HCT116 (cell line): ENCODE results near the gene FRMD4B. TPM values are rescaled to one million over a fixed set of nuclear protein-coding genes. Genes with fewer than 3 reads are reported as not detected.

Experiments used
- ATAC-seq: fragments of 200-7000 bp; cut with Tn5 transposase; 2 replicates; pipeline ENCODE4 v1.9.1; 2020; ENCODE audit warnings: mild to moderate bottlenecking, moderate library complexity
- BruUV-seq: library from RNA; stranded (reverse); fragments of 400-500 nt; replicated peaks from 2 replicates; lab custom pipeline; 2021; lab: Mats Ljungman, UMichigan
- CTCF ChIA-PET: fragments of 300-600 bp; sonication (Branson Sonifier 250); formaldehyde crosslinking; loops from one replicate; lab custom pipeline; 2021; ENCODE audit warnings: antibody characterized with exemption; lab: Charles Lee
- POLR2A ChIA-PET: fragments of 300-600, 350-600 bp; sonication (Branson Sonifier 250); formaldehyde crosslinking; loops from one replicate; lab custom pipeline; 2021; ENCODE audit warnings: antibody characterized with exemption; lab: Charles Lee
- RAD21 ChIA-PET, 2 experiments: fragments of 300-600 bp; sonication (Branson Sonifier 250); formaldehyde crosslinking; loops; one replicate each; lab custom pipeline; 2023; ENCODE audit warnings: low total read pairs in 2 of 2; ENCODE audit not compliant: uncharacterized antibody in 2 of 2, unreplicated experiment in 2 of 2, low non-redundant PET in 1 of 2; lab: Charles Lee
- DNase-seq: peaks from one replicate; pipeline ENCODE4 v3.0.0-alpha.2; 2010; ENCODE audit warnings: low read depth, low spot score
- H2AFZ ChIP-seq: fragments of 200-600 bp; shearing (Covaris generic), sonication (generic); 2 replicates; pipeline ENCODE4 v1.6.1; 2017; ENCODE audit warnings: low read depth, mixed run types, mixed read lengths, antibody characterized with exemption, low read length; ENCODE audit not compliant: poor library complexity, severe bottlenecking
- H3K27ac ChIP-seq: 2 replicates; pipeline ENCODE4 v1.5.1; 2012; ENCODE audit warnings: low read depth, low read length
- H3K27me3 ChIP-seq: fragments of 200-600 bp; sonication (generic); 2 replicates; pipeline ENCODE4 v1.6.1; 2016; ENCODE audit warnings: mixed run types, low read length, mixed read lengths; ENCODE audit not compliant: insufficient read depth
- H3K36me3 ChIP-seq, 2 experiments: fragments of 200-500 bp in 1 of 2; fragments of 200-600 bp in 1 of 2; sonication (Bioruptor generic) in 1 of 2; sonication (generic) in 1 of 2; 2 replicates each; pipeline versions ENCODE4 v1.5.1 to v1.6.1; 2014 to 2016; ENCODE audit warnings: low read length in 2 of 2, inconsistent platforms in 1 of 2, mixed read lengths in 1 of 2, mixed run types in 1 of 2; ENCODE audit not compliant: insufficient read depth in 2 of 2, control insufficient read depth in 1 of 2
- H3K4me1 ChIP-seq, 2 experiments: fragments of 200-600 bp in 1 of 2; sonication (generic) in 1 of 2; 2 replicates each; pipeline versions ENCODE4 v1.5.1 to v1.6.1; 2012 to 2017; ENCODE audit warnings: low read length in 2 of 2, inconsistent platforms in 1 of 2, mild to moderate bottlenecking in 1 of 2, mixed read lengths in 1 of 2, mixed run types in 1 of 2, moderate library complexity in 1 of 2; ENCODE audit not compliant: insufficient read depth in 2 of 2, control insufficient read depth in 1 of 2
- H3K4me2 ChIP-seq: fragments of 200-600 bp; sonication (generic); 2 replicates; pipeline ENCODE4 v1.6.1; 2017; ENCODE audit warnings: mixed run types, low read length, mixed read lengths
- H3K4me3 ChIP-seq, 2 experiments: fragments of 200-600 bp in 1 of 2; sonication (generic) in 1 of 2; replicated peaks in 1 of 2; 2 replicates each; pipeline ENCODE4 v1.5.1; 2011 to 2016; ENCODE audit warnings: low read length in 2 of 2, control low read depth in 1 of 2, low read depth in 1 of 2, mild to moderate bottlenecking in 1 of 2, mixed read lengths in 1 of 2, mixed run types in 1 of 2
- H3K79me2 ChIP-seq: fragments of 200-600 bp; sonication (generic); 2 replicates; pipeline ENCODE4 v1.6.1; 2017; ENCODE audit warnings: mild to moderate bottlenecking, mixed run types, low read length, moderate library complexity, mixed read lengths; ENCODE audit not compliant: insufficient read depth
- H3K9ac ChIP-seq: fragments of 200-600 bp; sonication (generic); 2 replicates; pipeline ENCODE4 v1.6.1; 2016; ENCODE audit warnings: low read length, mixed read lengths
- H3K9me2 ChIP-seq: fragments of 200-600 bp; sonication (generic), shearing (Covaris generic); 2 replicates; pipeline ENCODE4 v1.6.1; 2017; ENCODE audit warnings: mixed run types, mild to moderate bottlenecking, moderate library complexity; ENCODE audit not compliant: insufficient read depth
- H3K9me3 ChIP-seq, 2 experiments: fragments of 200-500 bp in 1 of 2; fragments of 200-600 bp in 1 of 2; sonication (Bioruptor generic) in 1 of 2; sonication (generic) in 1 of 2; 2 replicates each; pipeline ENCODE4 v1.6.1; 2014 to 2017; ENCODE audit warnings: low read length in 2 of 2, mixed read lengths in 2 of 2, inconsistent platforms in 1 of 2, low read depth in 1 of 2, mild to moderate bottlenecking in 1 of 2, mixed run types in 1 of 2, moderate library complexity in 1 of 2; ENCODE audit not compliant: control insufficient read depth in 1 of 2, insufficient read depth in 1 of 2
- H4K20me1 ChIP-seq: fragments of 200-600 bp; sonication (generic), shearing (Covaris generic); 2 replicates; pipeline ENCODE4 v1.6.1; 2017; ENCODE audit warnings: mixed run types, mild to moderate bottlenecking, moderate library complexity; ENCODE audit not compliant: insufficient read depth
- ATF3 ChIP-seq: IDR thresholded peaks from 2 replicates; pipeline ENCODE4 v1.6.1; 2012
- EGR1 ChIP-seq: IDR thresholded peaks from 2 replicates; pipeline ENCODE4 v1.6.1; 2012; ENCODE audit warnings: low read depth
- MAX ChIP-seq: IDR thresholded peaks from 2 replicates; pipeline ENCODE4 v1.6.1; 2012
- POLR2A ChIP-seq: IDR thresholded peaks from 2 replicates; pipeline ENCODE4 v1.7.0; 2011; ENCODE audit warnings: borderline replicate concordance; ENCODE audit not compliant: insufficient read depth, insufficient read length; ENCODE audit errors: extremely low read depth
- POLR2AphosphoS5 ChIP-seq: IDR thresholded peaks from 2 replicates; pipeline ENCODE4 v1.6.1; 2011; ENCODE audit warnings: mild to moderate bottlenecking, low read depth, low read length, moderate library complexity
- SIN3A ChIP-seq: IDR thresholded peaks from 2 replicates; pipeline ENCODE4 v1.6.1; 2012; ENCODE audit warnings: low read depth
- SP1 ChIP-seq: IDR thresholded peaks from 2 replicates; pipeline ENCODE4 v1.6.1; 2012; ENCODE audit warnings: low read depth
- SRF ChIP-seq: IDR thresholded peaks from 2 replicates; pipeline ENCODE4 v1.6.1; 2012; ENCODE audit warnings: low read depth
- intact Hi-C: fragments of 100-400 bp; cut with micrococcal nuclease; formaldehyde crosslinking; loops from 2 replicates; pipeline ENCODE4 v1.10.0; 2022
- total RNA-seq: library from RNA; stranded (reverse); gene quantifications from one replicate; pipeline ENCODE4 v1.2.1, GENCODE V29; 2021; ENCODE audit not compliant: unreplicated experiment

The FRMD4B gene
- total RNA-seq, 1 experiment from 2014 or later, result 2.0 TPM

DNA sequence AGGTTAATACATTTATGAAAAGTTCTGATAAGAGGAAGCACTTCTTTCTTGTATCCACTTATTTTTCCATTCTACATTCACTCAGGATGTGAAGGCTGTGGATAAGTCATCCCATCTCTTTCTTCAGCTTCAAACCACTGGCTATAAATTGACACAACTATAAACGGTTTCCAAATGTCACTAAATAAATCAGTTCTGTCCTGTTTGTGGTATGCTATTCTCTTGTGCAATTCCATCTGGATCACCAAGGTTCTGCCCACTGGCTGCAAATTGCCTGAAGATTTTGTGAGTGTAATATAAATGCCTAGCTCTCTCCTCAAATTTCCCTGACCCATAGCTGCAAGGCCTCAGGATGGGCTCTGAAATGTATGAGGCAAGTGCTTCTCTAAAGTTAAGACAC is 256.4 kb downstream of the FRMD4B start:
- H3K9ac ChIP-seq, result no peak overlapping the region
- no peak overlapping the region for H3K4me3 ChIP-seq
- ATAC-seq, result no peak
- intact Hi-C loops, result no loop called here
- H3K27me3 ChIP-seq, result no peaks in the 10 kb centered on the region
- no peaks in the 10 kb centered on the region for H3K36me3 ChIP-seq
- BruUV-seq, result no TSS peak
- no peak for TF ChIP-seq SIN3A
- TF ChIP-seq MAX, result no peak
- no peak for TF ChIP-seq EGR1
- TF ChIP-seq ATF3, result no peak
- TF ChIP-seq SP1, result no peak
- no peaks in the 10 kb centered on the region for H3K9me3 ChIP-seq
- no peaks in the 10 kb centered on the region for H3K9me2 ChIP-seq
- CTCF ChIA-PET, result interaction anchor here (1.1 kb wide), 1 partner anchor 8 kb away, joined by 4 read pairs; no protein-coding TSS in a partner anchor
- H2AFZ ChIP-seq, result no peak overlapping the region
- POLR2A ChIA-PET, result no interaction called here
- no peaks in the 10 kb centered on the region for H3K4me1 ChIP-seq
- H3K27ac ChIP-seq, result no peak overlapping the region
- H4K20me1 ChIP-seq, result no peaks in the 10 kb centered on the region
- no peak for DNase-seq
- H3K4me2 ChIP-seq, result no peak overlapping the region
- no peaks in the 10 kb centered on the region for H3K79me2 ChIP-seq
- RAD21 ChIA-PET, result no interaction called here

GRCh38 chr3:69128509-69128908 is 257.4 kb downstream of the FRMD4B start:
- Histone ChIP-seq H3K9ac (no peak overlapping the region), H3K36me3 (no peaks in the 10 kb centered on the region), H2AFZ (no peak overlapping the region), H3K27ac (no peak overlapping the region), H3K4me3 (no peak overlapping the region), H3K79me2 (no peaks in the 10 kb centered on the region), H3K4me2 (no peak overlapping the region), H3K4me1 (no peaks in the 10 kb centered on the region), H3K27me3 (no peaks in the 10 kb centered on the region), H3K9me3 (no peaks in the 10 kb centered on the region), H4K20me1 (no peaks in the 10 kb centered on the region), H3K9me2 (no peaks in the 10 kb centered on the region)
- no TSS peak for BruUV-seq
- no peak for TF ChIP-seq POLR2AphosphoS5
- TF ChIP-seq SP1, result no peak
- TF ChIP-seq POLR2A, result no peak
- TF ChIP-seq SRF, result no peak
- intact Hi-C loops, result no loop called here
- CTCF ChIA-PET, result interaction anchor here (1.0 kb wide), 1 partner anchor 281 kb away, joined by 5 read pairs; no protein-coding TSS in a partner anchor
- ATAC-seq (no peak), DNase-seq (no peak)
- RAD21 ChIA-PET, result no interaction called here
- POLR2A ChIA-PET, result no interaction called here
